Dermis blood vessel endothelial cell (primary cell): ENCODE measurements around the gene NEDD4. TPM values are rescaled to one million over a fixed set of nuclear protein-coding genes. Genes with fewer than 3 reads are reported as not detected.
A peak's percentile ranks its signal among the peaks of the same experiment; 100 is the strongest.
"Not testable (repeated sequence)": the region's sequence is repeated elsewhere in the genome, so short reads cannot be mapped to it uniquely, and the experiment has no call there.

ENCODE experiments used
- DNase-seq: peaks from one replicate; pipeline ENCODE4 v3.0.0; 2010
- total RNA-seq: library from RNA; depleted of rRNA; stranded (reverse); fragments of >200 nt; gene quantifications from 2 replicates; pipeline ENCODE4 v1.2.3, GENCODE V29; 2014

NEDD4 gene
- total RNA-seq, 1 donor from 2014 or later = 47.1 TPM

DNA sequence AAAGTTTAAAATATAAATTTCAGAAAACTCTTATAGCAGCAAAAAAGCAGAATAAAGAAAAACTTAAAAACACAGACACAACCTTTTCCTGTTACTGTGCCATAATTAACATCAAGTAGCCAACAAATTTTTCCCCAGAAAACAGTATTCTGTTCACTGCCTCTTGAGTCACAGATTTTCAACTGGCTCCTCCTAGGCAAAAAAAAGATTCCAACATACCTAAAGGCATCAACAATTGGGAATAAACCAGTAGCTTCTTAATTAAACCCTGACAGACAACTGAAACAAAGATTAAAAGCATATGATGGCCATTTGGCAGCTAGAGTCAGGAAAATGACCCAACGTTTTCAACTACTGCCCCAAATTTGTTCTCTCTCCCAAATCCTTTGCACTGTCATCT lies 10.9 kb upstream of the NEDD4 start:
- DNase-seq = not testable (repeated sequence)

DNA sequence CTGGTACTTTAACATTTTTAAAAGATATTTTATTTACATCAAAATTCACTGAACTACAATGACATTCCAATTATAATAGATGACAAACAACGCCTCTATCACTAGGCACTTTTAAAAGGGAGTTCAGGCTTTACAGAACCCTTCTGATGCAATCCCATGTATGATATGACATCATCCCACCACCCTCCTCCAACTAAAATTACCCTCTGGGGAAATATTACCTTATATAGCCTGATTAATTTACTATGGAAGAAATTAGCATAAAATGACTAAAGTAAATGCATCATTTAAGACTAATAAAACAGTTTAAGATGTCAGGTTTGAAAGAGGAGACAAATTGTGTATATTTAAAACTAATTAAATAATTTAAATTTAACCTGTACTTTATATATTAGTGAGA lies 10.4 kb upstream of the NEDD4 start:
- not testable (repeated sequence) for DNase-seq

DNA sequence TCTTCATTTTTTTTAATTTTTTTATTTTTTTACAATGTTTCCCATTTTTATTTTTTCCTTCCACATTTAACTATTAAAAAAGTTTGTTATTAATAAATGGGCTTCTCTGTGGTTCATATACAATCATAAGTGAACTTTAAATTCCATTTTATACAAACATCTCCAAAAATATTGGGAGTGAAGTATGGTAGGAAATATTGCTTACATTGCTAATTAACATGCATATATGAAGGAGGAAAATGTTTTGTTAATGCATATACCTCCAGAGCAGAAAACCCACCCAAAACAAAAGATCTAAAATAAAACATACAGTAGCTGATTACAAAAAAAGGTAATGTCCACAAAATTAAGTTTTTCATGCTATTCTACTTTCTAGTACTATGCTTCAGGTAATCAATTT lies 9.9 kb upstream of the NEDD4 start:
- not testable (repeated sequence) for DNase-seq

DNA sequence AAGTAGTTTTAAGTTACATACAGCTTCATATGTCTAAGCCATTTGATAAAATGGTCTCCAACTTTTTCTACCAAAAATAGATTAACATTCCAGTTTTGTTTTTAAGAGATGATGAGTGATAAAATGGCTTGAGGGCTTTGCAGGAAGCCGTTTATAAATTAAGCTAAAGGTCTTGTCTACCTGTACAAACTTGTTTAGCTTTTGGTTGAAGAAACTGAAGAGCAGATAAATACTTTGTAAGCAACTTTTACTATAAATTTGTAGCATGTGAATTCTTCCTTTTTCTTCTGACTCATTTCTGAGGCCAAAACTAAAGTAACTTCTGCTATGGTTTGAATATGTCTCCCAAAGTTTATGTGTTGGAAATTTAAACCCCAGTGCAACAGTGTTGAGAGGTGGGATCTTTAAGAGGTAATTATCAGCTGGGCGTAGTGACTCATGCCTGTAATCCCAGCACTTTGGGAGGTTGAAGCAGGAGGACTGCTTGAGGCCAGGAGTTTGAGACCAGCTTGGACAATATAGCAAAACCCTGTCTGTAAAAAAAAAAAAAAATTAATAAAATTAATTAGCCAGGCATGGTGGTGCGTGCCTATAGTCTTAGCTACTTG lies 8.2 kb upstream of the NEDD4 start:
- DNase-seq = no peak

DNA sequence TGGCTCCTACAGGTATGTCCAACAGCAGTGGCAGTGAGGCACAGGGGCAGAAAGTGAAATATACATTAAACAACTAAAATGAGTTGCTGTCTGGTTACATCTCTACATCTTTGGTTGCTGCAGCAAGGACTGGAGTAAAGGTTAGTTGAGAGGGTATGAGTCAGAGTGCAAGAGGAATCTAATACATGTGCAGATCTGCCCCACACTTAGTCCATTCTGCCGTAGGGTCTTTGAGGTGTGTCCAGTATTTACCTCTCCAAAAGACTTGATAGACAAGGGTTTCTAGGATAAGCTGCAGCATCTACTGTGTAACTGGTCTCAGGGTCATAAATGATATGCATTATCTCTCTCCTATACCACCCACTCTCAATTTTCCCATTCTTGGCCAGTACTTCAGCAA lies 6.2 kb upstream of the NEDD4 start:
- no peak for DNase-seq

DNA sequence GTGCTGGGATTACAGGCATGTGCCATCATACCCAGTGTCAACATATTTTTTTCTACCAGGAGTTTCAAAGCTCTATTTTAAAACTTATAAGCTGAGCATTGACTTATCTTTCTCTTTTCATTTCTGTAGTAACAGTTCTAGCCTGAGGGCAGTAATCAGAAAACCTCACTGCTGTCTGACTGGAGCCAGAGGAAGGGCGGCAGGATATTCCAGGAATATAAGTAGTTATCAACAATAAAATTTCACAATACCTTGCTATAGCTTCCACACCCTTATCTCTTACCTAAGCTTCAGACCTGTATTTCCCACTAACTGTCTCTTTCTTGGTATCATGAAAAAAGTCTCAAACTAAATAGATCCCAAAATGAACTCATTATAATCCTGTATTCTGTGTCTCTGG lies 5.1 kb upstream of the NEDD4 start:
- DNase-seq = no peak

DNA sequence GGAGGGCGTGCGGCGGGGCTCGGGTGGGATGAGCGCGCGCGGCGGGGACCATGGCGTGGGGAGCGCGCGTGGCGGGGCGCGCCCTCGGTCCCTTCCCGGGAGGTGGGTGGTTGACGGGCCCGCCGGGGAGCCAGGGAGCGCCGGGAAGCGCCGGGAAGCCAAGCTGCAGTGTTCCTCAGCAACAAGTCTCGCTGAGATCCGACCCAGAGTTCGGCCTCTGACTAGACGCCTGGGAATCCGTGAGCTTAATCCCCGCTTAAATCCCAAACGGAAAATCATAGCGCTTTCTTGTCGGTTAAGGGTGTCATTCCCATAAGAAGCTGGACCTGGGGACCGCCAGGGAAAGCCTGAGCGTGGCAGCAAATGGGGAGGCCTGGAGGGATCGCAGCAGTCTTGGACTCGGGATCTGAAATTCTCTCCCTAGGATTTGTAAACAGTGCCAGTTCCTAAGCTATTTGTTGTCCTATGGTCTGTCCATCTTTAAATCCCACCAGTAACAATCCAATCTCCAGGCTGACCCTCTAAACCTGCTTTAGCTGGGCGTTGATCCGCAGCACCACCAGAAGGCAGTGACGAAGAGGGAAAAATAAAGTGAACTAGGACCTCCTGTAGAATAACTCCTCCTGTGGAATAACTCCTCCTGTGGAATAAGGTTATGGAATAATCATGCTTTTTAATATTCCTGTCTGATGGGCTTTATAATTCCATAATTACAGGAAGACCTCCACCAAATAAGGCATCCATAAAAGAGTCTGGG lies 570 bp upstream of the NEDD4 start:
- DNase-seq = peak; percentile 63

DNA sequence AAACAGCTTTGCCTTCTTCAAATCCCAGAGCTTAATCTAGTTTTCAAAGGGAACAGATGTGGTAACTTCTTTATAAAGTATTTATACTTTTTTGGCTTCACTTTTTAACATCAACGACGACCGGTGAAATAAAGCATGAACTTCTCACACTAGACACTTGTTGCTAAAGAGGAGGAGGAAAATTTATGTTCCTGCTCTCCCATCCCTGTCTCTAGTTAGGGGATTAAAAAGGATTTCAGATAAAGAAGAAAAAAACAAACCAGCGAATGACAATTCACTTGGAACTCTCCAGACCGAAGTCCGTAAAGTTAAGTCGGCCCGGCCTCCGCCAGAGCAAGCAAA lies 672 bp downstream of the NEDD4 start:
- DNase-seq = no peak

DNA sequence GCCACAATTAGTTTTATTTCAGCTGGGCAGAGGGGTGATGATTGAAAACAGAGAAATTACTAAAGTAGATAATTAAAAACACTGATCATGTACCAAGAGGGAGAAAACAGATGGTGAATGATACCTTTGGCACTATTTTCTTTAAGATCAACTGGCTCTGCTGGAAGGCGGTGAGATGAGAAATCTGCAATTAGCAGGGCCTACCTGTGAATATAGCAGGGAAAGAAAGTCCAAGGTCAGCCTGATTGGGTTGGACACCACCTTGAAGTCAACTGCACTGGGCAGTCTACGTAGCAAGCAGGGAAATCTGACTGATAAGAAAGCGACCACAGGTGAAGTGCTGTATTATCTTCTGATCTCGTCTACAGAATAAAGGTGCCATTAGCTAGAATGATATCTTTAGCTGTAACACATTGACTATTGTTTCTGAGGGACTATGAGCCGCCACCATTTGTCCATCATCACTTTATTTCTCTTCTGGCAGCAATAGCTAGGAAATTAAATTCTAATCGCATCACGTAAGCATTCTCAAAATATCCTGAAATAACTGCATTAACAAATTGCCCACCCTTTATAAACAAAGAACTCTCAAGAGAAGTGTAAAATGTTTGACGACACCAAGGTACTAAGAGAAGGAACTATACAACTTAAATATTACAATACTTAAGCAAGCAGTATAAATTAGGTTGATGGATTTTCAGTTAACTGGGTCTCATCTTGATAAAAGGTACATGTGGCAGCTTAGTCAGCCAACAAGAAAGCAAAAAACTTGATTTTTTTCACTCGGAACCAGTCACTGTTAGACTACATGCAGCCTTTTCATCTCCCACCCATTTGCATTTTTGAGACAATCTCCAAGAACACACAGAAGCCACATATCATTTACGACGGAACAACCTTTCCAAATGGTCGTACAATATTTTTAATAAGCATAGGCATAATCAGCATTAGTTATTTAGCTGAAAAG lies 1.3 kb downstream of the NEDD4 start:
- peak; percentile 40 for DNase-seq

DNA sequence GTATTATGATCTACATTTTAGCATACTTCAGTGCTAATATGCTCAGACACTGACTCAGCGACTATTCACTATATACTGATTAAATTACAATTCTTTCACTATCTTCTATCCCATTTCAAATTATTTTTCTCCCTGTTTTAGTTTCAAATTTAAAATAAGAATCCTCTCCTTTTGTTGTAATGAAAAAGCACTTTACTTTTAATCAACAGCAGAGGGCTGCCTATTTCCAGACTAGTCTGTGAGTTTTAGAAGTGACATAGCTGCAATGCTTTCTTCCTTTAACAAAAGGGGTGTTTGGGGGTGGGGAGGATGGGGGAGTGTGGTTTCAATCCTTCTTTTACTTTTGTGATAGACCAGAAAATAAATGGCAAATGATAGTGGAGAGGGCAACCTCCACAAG lies 2.4 kb downstream of the NEDD4 start:
- DNase-seq = no peak

DNA sequence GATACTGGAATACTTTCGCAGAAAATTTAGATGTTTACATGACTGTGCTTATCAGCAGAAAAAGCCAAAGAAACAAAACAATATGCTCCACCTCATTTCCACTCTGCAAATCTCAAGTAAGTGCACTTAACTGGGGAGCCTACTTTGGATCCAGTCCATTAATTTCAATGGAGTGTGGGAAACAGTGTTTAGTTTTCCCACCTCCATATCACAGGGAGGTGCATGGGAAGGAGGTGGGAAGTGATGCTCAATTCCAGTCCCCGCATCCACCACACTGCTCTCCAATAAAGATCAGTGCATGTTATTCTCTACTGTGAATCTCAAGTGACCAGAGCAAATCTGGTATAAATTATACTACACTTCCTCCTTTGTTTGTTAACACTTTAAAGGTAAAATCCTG lies 2.9 kb downstream of the NEDD4 start:
- DNase-seq = no peak

DNA sequence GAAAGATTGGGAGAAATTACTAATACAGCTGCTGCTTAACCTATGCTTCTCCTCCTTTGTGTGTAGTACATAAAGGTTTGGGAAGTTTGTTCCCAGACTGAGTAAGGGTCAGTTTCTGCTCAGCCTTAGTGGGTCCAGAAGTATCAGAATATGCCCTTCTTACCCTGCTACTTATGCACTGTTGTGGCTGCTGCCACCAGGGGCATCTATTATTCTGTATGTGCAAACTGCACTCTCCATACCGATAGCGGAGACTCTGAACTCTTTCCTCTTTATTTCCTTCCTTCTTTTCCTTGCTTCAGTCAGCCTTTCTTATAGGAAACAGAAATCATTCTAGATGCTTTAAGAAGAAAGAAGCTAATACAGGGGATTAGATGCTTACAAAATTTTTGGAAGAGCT lies 4.0 kb downstream of the NEDD4 start:
- DNase-seq = no peak

DNA sequence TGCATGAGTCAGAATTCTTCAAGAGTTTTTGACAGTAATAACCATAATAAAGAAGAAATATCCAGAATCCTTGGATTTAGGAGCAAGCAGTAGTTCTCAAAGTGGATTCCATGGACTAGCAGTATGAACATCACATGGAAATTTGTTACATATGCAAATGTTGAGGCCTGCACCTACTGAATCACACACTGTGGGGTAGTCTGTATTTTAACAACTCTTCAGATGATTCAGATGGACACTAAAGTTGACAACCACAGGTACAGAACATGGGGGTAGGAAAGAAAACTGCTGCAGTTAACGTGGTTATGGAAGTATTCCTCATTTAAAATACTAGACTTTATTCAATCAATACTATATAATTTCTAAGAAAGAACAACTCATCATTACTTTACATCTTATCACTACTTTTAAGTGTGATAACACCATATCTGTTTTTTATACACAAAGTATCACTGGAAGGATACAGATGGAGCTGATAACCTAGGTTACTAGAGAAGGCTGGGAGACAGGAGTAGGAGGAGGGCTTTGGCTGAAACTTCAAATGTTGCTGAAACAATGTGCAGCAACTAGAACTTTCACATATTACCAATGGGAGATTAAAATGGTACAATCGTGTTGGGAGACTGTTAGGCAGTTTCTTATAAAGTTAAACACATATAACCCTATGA lies 11.7 kb downstream of the NEDD4 start:
- no peak for DNase-seq

DNA sequence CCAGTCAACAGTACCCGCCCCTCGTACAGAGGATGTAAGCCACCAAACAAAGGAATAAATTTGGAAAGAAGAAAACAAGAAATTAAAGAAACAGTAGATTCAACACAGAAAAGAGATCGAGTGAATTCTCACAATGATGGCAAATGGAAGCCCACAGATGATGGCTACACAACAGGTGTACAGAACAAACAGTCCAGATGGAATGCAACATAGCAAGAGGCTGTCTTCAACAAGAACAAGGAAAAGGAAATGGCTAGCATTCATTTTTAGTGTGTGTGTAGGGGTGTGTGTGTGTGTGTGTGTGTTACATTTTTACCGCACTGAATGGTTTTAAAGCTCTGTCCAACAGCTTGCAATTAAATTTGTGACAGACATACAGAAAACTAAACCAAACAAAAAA lies 12.9 kb downstream of the NEDD4 start:
- DNase-seq = peak; percentile 27

DNA sequence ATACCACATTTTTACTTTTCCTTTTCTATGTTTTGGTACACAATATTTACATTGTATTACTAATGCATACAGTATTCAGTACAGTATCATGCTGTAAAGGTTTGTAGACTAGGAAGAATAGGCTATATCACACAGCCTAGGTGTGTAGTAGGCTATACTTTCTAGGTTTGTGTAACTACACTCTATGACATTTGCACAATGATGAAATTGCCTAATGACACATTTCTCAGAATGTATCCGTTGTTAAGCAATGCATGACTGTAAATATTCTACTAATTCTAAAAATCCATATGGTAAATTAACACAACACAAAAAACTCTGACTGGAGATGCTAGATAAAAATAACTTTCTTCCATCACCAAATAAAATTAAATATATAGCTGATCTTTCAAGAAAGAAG lies 16.2 kb downstream of the NEDD4 start:
- no peak for DNase-seq

DNA sequence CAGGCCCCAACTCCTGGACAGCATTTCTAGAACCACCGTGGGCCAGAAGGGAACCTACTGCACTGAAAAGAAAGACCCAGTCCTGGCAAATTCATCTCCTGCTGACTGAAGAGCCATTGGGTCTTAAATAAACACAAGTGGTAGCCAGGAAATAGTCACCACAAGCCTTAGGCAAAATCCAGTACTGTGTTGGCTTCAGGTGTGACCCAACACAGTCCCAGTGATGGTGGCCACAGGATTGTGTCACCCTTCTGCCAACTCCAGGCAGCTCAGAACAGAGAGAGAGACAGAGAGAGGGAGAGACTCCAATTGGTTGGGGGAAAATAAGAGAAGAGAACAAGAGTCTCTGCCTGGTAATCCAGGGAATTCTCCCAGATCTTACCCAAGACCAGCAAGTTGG lies 23.1 kb downstream of the NEDD4 start:
- no peak for DNase-seq

DNA sequence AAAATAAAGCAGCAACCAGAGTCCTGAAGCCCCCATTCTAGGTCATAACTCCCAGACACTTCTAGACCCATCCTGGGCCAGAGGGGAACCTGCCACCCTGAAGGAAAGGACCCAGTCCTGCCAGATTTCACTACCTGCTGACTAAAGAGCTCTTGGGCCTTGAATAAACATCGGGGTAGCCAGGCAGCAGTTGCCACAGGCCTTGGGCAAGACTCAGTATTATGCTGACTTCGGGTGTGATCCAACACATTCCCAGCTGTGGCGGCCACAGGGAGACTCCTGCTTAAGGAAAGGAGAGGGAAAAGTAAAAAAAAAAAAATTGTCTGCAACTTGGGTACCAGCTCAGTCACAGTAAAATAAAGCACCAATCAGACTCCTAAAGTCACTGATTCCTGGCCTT lies 23.8 kb downstream of the NEDD4 start:
- DNase-seq = no peak

DNA sequence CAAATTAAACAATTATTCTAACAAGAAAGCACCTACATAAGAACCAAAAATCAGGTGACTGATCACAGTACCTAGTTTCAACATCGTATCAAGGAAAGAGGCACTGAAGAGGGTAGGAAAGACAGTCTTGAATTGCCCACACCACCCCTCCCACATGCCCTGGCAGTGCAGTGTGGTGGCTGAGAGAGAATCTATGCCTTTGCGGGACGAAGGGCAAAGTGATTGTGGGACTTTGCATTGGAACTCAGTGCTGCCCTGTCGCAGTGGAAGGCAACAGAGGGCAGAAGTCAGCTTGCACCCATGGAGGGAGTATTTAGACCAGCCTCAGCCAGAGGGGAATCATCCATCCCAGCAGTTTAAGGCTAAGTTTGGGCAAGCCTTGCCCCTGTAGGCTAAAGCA lies 24.5 kb downstream of the NEDD4 start:
- DNase-seq = no peak

DNA sequence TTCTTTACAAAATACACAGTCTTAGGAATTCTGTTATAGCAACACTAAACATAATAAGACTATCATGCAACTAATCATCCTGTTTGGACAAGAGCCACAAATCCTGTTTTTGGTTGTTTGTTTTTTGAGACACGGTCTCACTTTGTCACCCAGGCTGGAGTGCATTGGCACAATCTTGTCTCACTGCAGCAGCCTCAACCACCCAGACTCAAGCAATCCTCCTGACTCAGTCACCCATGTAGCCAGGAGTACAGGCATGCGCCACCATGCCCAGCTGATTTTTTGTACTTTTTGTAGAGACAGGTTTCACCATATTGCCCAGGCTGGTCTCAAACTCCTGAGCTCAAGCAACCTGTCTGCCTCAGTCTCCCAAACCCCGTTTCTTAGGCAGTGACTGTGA lies 28.3 kb downstream of the NEDD4 start:
- DNase-seq = no peak

DNA sequence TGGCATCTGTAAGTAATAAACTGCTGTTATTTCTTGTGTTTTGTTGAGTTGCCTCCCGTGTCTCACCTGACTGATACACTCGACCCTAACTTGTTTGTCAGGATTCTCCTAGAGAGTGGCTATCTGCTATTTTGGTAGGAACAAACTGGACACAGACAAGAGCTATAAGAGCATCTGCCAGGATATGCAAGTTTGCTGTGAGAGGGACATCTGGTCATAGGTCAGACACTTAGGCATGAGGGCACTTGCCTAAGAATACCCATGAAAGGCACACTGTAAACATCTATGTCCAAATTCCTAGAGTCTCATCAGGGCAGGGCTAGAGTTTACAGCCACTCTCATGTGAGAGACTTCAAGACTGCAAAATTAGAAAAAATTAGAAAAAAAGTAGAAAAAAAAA lies 32.5 kb downstream of the NEDD4 start:
- no peak for DNase-seq

DNA sequence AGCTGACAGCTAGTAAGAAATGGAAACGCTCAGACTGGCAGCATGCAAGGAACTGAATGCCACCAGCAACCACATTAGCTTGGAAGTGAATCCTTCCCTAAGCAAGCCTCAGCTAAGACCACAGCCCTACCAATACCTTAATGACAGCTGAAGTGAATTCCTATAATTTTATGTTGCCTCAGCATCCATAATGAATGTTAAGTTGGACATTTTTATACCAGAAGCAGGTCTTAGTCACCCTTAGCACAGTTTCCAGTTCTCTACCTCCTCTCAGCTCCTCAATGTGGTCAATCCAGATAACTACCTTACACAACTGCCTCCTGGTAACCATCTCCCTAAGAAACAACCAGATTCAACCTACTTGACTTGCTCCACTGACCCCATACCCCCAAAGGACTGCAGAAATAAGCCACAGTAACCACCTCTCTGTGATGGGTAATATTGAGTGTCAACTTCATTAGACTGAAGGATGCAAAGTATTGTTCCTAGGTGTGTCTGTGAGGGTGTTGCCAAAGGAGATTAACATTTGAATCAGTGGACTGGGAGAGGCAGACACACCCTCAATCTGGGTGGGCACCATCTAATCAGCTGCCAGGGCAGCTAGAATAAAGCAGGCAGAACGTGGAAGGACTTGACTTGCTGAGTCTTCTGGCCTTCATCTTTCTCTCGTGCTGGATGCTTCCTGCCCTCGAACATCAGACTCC lies 33.5 kb downstream of the NEDD4 start:
- DNase-seq = no peak

DNA sequence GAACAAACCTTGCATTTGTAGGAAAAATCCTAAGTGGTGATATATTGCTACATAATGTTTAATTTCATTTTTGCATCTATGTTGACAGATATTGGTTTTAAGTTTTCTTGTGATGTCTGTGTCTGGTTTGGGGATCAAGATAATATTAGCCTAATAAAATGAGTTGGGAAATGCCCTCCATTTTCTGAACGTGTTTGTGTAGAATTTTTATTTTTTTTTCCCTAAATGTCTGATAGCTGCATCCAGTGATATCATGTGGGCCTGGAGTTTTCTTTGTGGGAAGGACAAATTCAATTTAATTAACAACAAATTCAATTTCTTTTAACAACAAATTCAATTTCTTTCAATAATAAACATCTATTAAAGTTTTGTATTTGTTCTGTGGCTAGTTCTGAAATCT lies 35.1 kb downstream of the NEDD4 start:
- DNase-seq = no peak
